Astrocyte of the cerebellum (primary cell): ENCODE data around the gene TLE5.

Experiments used
- DNase-seq: peaks from one replicate; pipeline ENCODE4 v3.0.0-alpha.2; 2011; ENCODE audit warnings: low read depth
- H3K4me3 ChIP-seq: 2 replicates; pipeline ENCODE4 v1.5.1; 2011; ENCODE audit warnings: mild to moderate bottlenecking, low read depth, low read length, moderate library complexity
- CTCF ChIP-seq: IDR thresholded peaks from 2 replicates; pipeline ENCODE4 v1.5.1; 2012; ENCODE audit warnings: low read length, low read depth, moderate library complexity, mild to moderate bottlenecking; ENCODE audit errors: missing control alignments
- in situ Hi-C: cut with HindIII; loops from 2 replicates; pipeline ENCODE4 v1.10.0; 2017; ENCODE audit warnings: low sequenced_read_pairs

The TLE5 gene

DNA sequence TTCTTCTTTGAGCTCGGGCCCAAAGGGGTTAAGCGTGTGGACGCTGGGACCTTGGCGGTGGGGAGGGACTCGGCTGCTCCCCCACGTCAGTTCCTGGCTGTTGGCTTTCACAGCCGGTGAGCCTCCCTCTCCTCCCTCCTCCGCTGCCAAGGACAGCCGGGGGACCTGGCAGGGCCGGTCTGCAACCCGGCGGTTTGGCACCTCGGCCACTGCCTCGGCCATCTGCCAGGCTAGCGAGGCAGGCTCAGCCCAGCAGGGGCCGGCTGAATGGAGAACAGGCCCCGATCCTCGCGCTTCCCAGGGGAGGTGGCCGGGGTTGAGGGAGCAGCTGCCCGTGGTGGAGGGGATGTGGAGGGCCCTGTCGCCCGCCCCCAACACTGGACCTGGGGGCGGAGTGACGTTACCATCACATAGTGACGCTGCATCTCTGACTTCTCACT lies 5.0 kb downstream of the TLE5 start:
- peak overlapping the region; percentile 9 for H3K4me3 ChIP-seq
- DNase-seq, result peak; percentile 63
- in situ Hi-C loops, result no loop called here
- TF ChIP-seq CTCF, result no peak

DNA sequence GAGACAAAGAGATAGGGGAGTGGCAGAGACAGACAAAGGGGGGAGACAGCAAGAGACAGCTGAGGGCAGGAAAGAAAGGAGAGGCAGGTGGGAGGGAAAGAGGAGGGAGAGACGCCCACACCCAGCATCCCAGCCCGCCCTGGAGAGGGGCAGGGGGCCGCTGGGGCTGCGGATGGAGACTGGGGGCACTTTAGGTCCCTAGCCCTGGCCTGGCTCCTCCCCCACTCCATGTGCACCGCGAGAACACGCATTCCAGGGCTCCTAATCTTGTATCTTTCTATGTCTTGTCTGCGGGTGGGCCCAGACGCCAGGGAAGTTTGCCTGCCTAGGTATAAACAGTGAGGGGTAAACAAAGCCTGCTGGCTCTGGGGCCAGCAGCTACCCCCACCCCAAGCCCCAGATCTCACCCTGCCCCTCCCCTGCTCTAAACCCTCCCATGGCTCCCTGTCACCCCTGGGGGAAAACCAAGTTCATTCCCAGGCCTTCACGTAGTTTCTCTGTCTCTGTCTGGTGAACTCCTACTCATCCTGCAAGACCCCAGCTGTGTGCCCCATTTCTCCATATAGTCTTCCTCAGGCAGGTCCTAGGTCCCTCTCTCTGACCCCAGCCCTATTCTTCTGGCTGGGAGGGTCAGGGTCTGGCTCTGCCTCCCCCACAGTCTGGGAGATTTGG lies 5.7 kb downstream of the TLE5 start:
- TF ChIP-seq CTCF, result no peak
- in situ Hi-C loops, result no loop called here
- H3K4me3 ChIP-seq, result no peak overlapping the region
- DNase-seq, result no peak

DNA sequence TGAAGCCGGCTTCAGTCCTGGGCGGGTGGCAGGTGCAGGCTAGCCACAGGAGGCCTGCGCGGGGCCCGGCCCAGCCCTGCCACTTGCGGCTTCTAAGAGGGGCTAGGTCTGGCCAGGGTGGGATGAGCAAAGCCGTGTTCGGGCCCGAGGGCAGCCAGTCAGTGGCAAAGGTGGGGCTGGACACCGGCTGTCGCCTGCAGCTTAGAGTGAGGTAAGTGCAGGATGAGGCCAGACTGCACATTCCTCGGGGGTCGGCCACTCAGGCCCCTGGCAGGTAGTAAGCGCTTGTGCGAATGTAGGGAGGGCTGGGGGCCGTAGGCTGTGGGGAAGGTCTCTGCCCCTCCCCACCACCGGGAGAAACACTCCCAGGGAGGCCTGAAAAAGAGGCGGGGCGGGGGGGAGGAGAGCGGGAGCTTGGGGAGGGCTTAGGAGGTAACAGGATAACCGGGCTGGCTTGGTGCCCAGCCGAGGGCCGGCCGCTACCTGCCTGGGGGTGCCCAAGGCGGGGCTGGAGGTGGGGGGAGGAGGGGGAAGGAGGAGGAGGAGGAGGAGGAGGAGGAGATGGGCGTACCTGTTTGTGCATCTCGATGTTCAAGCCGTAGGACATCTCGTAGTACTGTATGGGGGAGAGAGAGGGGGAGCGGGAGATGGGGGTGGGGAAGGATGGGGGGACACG lies 6.4 kb downstream of the TLE5 start:
- in situ Hi-C loops, result no loop called here

GRCh38 chr19:3054972-3055740 lies 7.1 kb downstream of the TLE5 start:
- no peak for TF ChIP-seq CTCF
- no peak for DNase-seq
- in situ Hi-C loops, result no loop called here
- no peak overlapping the region for H3K4me3 ChIP-seq

More for the DNA sequence above, 6.4 kb downstream of the TLE5 start:
- no peak overlapping the region for H3K4me3 ChIP-seq
- no peak for DNase-seq
- TF ChIP-seq CTCF, result no peak

- no peak overlapping the region for H3K4me3 ChIP-seq
- no peak for DNase-seq
- in situ Hi-C loops, result no loop called here
- no peak for TF ChIP-seq CTCF
Measured at GRCh38 chr19:3054265-3054971, 7.9 kb downstream of the TLE5 start.

DNA sequence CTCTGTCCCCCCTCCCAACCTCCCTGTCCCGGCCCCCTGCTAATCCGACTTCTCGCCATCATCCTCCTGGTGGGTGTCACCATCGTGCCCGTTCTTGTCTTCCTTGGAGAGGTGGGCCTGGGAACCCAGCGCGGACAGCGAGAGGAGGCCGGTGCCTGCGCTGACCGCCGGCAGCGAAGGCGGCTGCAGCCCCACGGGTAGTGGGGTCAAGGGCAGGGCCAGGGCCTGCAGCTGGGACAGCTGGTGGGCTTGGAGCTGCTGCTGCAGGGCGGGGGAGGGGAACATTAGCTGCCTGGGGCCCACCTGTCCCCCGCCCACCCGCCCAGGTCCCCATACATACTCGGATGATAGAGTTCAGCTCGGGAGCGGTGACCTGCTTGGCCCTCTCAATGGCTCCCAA lies 8.5 kb downstream of the TLE5 start:
- in situ Hi-C loops, result no loop called here
- no peak for TF ChIP-seq CTCF
- H3K4me3 ChIP-seq, result no peak overlapping the region
- no peak for DNase-seq
